Activated CD4-positive, alpha-beta T cell treated with anti-CD3 and anti-CD28 coated beads for 24 hours (primary cell): ENCODE results near the gene HEBP1.
A peak's percentile ranks its signal among the peaks of the same experiment; 100 is the strongest.
"Not testable (repeated sequence)": the region's sequence is repeated elsewhere in the genome, so short reads cannot be mapped to it uniquely, and the experiment has no call there.

Source experiments
- DNase-seq, 2 donors: peaks; one replicate each; pipeline ENCODE4 v3.0.0-alpha.2; 2020; ENCODE audit warnings: low read depth in 2 of 2

Gene HEBP1, protein sequence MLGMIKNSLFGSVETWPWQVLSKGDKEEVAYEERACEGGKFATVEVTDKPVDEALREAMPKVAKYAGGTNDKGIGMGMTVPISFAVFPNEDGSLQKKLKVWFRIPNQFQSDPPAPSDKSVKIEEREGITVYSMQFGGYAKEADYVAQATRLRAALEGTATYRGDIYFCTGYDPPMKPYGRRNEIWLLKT

DNA sequence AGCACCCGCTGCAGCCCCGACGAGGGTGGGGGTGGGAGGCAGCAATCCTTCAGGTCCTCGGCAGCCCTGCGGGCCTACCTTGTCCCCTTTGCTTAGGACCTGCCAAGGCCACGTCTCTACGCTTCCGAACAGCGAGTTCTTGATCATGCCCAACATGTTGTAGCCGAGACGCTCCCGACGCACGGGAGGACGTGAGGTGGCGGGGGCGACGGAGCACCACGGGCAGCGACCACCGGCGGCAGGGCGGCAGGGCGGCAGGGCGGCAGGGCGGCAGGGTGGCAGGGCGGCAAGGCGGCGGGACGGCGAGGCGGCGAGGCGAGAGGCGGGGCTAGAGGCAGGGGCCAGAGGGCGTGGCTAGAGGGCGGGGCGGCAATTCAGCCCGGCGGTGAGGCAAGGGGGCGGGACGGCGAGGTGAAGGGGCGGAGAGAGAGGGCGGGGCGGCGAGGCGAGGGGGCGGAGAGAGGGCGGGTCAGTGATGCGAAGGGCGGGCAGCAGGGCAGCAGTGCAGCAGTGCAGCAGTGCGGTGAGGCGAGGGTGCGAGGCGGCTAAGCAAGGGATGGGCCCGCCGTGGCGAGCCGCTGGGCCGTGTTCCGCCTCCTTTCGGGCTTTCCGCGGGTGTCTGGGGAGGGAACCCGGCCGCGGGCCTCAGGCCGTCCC is at the start of gene HEBP1:
Gene HEBP1 (minus strand): TSS at position 307 of the 657 bp plus-strand sequence. CDS start 151 bp downstream, at position 156.
- peak; percentile 97 for DNase-seq

DNA sequence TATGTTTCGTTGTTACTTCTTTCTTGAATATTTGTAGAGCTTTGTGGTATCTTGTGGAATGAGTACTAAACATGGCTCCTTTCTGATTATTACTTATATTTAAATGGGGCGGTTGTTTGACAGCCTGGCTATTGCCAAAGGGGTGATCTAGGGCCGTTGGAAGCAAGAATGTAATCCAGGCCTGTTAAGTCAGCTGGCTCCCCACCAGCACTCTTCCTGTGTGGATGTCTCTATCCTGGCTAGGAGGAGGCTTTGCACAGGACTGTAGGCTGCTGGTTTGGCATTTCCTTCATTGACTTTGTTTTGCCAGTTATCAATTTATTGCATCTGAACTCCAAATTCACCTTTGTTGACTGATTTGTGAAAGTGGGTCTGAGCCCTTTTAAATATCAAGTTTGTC is 49.8 kb upstream of the HEBP1 start:
- DNase-seq, result no peak

DNA sequence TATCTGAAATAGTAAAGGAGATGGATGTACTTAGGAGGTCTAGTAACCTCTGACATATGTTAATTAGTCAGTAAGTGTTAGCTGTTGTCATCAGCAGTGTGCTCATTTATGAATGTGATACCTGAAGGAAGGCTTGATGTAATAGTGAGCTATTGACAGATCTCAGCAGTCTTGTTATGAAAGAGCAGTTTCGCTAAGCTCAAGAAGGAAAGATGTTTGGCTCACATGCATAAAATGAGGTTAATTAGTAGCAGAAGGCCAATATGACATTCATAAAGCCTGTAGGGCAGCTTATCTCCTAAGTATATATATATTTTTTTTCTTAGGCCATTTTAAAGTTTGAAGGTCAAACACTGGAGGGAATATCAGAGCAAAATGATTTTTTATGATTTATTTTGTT is 46.9 kb upstream of the HEBP1 start:
- no peak for DNase-seq

DNA sequence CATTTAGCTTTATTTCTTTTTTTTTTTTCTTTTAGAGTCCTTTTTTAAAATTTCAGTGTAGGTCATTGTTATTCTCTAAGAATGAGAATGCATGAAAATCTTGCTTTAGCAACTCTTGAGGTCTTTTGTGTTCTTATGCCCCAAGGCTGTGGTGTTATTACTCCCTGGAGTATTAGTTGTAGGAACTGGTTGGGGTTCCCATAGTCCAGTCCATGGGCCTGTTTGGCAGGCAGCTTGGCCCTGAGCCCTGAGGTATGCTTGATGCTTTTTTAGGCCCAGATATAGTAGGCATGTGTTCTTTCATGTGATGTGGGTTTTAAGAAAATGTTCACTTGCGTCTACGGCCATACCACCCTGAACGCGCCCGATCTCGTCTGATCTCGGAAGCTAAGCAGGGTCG is 45.8 kb upstream of the HEBP1 start:
- DNase-seq, result no peak

DNA sequence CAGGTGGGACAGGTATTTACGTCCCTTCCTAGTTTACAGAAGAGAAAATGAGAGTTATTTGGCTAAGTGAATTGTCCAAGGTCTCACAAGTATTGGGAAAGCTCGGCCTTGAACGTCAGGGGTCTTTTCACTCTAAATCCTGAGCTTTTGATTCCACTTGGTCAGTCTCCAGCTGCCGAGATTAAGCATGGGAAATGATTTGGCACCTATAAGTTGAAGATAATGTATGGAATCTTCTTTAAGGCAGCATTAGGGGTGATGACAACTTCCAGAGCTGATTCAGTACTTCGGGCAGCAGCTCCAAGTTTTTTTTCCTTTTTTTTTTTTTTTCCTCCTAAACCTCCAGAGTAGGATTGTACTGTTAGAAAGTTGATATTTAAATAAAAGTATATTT is 44.8 kb upstream of the HEBP1 start:
- DNase-seq, result no peak

DNA sequence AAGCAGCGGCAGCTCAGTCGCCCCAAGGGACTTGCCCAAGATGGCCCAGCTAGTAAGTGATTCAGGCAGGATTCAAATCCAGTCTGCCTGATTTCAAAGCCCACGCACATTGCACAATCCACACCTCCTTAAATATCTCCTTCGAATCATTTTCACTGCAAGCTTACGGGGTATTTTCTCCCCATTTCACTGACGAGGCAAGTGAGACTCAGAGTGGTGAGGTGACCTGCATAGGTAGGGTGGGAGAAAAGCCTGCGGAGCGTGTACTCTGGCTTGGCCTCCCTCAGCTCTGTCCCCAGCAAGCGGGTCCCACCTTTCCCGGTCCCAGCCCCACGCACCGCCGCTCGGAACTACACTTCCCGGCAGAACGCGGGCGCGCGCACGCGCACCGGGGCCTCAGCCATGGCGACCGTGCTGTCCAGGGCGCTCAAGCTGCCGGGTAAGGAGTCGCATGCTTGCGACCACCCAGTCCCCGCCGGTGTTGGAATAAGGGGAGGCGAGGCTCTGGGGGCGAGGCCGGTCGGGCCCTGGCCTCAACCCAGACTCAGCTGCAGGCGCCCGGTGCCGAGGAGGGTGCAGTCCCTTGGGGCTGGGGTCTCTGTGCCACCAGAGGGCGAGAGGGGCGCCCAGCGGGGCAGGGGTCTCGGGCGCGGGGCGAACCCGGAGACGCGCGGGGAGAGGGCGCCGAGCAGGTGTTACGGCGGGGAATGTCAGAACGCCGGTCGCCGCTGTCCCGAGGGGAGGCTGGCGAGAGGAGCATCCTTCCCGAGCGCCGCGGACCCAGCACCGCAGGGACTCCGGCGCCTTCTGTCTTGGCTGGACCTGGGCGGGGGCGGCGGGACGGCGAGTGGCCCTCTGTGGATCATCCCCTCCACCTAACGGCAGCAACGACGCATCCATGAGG is 44.2 kb upstream of the HEBP1 start, which contains the start of gene FAM234B:
Gene FAM234B (plus strand): TSS at position 380 of the 904 bp plus-strand sequence. CDS start 23 bp downstream, at position 403.
- peak; percentile 57 to 68 for DNase-seq

DNA sequence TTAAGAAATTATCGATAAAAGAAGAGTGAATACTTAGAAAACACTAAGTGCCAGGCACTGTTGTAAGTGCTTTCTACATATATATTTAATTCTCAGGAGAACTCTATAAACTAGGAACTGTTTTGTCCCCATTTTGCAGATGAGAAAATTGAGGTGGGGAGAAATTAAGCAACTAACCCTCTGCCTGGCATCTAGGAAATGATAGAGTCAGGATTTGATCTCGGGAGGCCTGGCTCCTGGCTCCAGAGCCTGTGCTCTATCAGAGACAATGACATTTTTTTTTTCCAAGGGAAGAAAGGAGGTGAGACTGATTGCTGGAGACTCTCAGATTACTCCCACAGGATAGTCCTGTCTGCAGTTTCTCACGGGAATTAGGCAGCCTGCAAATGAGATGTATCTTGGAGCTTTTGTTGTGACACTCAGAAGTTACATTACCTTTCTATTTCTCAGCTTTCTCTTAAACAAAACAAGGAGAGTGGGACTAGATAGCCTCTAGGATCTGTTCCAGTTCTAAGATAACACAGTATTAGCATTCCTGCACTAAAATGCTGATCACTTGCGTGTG is 42.7 kb upstream of the HEBP1 start:
- DNase-seq, result no peak

DNA sequence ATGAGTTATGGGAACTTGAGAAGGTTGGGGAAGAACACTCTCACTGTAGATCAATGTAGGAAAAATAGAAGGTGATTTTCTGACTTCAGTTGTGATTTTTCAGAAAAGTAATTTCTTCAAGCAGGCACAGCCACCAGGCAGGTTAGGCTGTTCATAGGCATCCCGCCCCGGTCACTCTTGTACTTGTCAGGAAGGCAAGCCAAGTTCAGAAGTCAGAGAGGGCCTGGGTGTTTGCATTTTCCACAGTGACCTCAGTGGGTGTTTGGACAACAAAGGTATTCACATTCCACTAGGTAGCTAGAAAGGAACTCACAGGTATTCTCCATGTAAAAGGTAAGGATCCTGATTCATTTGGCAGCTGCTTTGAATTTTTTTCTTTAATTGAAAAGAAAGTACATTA is 41.2 kb upstream of the HEBP1 start:
- DNase-seq, result no peak

DNA sequence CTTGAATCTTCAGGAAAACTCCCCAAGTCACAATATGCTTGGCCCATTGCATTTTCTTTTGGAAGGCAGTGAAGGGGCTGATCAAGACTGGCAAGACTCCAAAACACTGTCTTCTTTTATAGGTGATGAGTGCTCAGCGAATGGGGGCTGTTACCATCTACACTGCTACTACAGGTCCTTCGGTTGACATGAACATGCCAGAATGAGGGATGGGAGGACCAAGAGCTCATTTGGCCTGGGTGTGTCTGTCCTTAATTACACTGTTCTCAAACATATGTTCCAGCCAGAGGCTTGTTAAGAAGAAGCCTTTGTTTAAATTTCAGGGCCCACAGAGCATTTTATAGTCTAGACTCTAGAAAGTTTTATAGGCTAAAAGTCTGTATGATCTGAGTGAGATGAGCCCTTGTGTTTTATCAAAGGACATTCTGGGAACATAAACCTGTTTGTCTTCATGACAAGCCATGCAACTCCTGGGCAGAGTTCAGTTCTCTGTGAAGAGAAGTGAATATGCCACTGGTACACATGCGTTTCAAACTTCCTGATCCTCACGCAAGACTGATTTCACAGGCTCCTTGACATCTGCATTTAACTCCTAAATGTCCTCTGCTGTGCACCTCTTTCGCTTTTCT is 39.4 kb upstream of the HEBP1 start:
- DNase-seq, result no peak

DNA sequence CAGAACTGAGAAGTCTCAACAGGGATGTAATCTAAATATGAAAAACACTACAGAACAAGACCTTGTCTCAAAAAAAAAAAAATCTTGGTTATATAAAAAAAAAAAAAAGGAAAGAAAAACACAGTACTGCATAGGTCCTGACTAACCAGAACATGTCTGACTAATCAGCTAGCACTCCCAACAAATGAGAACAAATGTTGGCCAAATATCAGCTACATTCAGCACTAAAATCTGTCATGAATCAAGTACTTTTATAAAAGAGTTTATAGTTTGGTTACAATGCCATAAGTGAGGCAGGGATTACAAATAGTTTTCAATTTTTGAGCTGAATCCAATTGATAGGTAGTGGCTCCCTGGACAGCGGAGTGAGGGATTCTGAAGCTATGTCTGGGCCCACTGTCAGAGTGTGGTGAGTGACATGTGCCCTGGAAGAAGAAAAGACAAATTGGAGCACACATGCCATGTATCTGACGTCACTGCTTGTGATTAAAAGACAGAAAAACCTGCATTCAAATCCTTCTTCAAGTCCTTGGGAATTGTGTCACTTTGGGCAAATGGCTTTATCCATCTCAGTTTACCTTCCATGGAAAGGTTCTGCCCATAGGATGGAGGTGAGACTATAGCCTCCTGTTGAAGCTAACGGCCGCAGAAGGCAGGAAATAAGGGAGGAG is 38.6 kb upstream of the HEBP1 start:
- DNase-seq, result no peak

DNA sequence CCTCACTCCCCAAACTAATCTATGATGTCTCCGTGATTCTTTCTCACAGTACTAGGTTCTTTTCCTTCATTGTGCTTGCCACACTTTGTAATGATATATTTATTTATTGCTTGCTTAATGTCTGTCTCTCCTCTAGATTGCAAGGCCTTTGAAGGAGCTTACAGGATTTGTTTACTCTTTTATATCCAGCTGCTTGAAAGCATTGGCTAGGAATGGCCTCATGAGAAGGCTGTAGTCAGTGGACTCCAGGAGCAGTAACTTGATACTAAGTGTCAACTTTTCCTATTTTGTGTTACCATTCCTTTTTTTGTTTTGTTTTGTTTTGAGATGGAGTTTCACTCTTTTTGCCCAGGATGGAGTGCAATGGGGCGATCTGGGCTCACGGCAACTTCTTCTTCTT is 36.8 kb upstream of the HEBP1 start:
- no peak for DNase-seq

DNA sequence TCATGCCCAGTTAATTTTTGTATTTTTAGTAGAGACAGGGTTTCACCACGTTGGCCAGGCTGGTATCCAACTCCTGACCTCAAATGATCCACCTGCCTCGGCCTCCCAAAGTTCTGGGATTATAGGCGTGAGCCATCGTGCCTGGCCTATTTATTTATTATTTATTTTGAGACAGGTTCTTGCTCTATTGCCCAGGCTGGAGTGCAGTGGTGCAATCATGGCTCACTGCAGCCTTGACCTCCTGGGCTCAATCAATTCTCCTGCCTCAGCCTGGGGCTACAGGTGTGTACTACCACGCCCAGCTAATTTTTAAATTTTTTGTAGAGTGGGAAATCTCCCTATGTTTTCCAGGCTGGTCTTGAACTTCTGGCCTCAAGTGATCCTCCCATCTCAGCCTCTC is 35.3 kb upstream of the HEBP1 start:
- not testable (repeated sequence) for DNase-seq

DNA sequence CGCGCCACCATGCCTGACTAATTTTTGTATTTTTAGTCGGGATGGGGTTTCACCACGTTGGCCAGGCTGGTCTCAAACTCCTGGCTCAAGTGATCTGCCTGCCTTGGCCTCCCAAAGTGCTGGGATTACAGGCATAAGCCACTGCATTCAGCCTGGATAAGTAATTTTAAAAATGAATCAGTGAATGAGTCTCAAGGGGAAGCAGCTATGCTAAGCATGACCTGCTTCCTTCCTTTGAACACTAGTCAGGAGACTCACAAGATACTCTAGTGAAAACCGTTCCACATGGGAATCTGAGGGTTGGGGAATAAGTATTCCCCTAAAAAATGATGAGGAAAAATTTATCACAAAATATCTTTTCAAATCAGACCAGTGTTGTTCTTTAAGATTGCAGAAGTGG is 33.4 kb upstream of the HEBP1 start:
- DNase-seq, result no peak

DNA sequence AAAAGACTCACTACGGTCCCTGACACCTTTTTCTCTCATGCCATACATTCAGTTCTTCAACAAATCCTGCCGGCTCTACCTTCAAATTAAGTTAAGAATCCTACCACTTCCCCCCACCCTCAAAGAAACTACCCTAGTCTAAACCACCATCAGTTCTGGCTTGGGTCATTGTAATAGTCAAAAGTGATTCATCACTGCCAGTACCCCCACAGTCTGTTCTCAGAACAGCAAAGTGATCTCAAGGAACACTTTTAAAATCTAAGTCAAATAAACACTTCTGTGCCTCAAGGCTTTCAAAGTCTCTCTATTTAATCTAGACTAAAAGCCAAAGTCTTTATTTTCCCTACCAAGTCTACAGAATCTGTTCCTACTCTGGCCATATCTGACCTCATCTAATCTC is 32.1 kb upstream of the HEBP1 start:
- DNase-seq, result no peak

DNA sequence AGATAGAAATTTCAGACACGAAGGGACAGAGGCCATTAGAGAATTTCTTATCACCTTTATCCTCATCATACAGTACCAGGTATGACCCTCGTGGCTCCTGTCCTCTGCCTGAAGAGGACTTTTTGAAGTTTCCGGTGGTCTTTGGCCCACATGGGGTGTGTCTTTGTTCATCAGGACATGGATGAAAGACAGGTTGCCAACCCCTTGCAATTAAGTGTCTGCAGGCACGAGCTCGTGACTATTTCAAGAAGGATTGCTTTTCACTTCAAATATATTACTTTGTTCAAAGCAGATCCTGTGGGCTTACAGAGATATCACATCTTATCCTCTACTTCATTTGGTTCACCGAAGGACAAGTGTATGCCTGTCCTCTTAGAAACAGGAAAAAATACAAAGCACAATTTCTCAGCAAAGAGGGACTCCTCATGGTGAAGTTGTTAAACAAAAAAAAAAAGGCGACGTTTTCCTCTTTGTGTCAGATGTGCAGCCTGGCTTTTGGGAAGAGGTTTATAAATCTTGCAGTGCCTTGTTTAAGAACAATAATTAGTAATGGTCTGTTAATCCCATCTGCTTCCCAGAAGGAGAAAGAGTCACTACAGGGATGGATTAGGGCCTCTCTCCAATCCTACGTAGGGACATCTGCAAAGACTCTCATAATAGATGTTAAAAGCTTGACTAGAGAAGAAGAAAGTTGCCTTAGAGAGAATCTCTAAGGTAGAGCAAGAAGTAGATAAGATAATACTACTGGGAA is 30.7 kb upstream of the HEBP1 start:
- DNase-seq, result no peak

DNA sequence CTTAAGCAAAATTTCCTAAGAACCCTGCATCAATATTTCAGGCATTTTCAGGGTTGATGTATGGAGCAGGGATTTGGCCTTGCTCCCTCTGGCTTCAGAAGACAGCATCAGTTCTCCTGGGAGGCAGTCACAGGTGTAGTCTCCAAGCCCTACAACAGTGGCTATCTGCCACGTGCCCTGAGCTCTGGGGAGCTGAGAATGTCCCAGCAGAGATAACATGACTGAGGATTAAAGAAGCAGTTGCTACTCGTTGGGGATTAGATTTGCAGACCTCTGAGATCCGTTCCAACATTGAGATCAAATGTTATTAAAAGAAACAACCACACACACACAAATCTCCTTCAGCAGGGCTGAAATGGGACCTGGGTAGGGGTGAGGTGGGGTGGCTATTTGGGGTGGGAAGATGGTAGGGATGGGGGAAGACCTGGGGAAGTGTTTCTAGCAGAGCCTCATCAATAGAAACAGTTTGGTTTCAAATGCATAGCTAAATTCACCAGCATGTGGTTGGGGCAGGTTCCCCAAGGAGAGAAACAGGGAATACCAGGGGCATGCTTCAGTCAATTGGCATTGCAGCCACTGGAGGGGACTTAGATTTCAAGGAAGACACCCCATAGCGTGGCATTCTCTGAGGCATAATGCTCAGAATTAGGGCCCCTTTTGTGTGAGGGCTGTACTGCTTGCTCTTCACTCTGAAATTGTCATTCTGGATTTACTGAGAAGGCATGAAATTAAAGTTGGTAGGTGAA is 28.9 kb upstream of the HEBP1 start:
- DNase-seq, result no peak

DNA sequence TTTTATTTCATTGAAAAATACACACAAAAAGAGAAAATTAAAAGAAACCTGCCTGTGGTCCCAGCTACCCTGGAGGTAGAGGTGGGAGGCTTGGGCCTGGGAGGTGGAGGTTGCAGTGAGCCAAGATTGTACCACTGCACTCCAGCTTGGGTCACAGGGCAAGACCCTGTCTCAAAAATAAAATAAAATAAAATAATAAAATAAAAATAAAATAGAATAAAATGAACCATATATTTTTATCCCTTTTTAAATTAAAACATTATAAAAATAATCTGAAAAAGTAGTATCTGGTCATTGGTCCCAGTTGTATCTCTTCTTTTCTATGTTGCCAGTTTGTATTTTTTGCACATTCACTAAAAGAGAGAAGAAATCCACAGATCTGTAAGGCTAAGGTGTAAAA is 27.4 kb upstream of the HEBP1 start:
- no peak for DNase-seq

DNA sequence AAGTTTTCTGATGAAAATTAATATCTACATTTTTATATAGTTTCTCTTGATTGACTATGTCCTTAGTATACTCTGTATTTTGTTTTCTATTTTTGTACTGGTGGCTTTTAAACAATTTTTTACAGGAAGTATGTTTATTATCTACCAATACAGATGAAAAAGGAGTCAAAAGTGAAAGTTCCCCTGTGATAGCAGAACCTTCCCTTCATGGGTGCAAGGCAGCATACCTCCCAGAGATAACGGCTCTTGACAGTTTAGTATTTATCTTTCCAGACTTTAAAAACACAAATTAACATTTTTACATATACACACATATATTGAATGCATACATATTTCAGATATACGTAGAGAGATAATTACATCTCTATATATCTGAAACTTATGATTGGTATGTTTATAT is 27.0 kb upstream of the HEBP1 start:
- no peak for DNase-seq

DNA sequence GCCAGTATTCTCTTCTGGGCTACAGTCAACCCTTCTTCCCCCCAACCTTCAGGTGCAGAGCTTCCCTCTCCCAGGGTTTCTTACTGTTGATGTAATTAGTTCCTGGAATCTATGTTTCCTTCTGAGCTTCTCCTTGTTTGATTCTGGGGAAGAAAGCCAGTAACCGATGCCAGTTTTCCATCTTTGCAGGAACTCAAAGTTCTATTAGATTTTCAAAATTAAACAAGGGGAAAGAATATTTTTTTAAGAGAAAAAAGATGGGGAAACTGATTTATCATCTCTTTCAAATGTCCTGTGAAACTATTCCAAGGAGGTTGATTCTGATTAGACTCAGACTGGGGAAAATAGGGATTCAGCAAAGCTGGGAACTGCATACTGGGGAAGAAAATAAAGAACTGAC is 26.2 kb upstream of the HEBP1 start:
- DNase-seq, result no peak

DNA sequence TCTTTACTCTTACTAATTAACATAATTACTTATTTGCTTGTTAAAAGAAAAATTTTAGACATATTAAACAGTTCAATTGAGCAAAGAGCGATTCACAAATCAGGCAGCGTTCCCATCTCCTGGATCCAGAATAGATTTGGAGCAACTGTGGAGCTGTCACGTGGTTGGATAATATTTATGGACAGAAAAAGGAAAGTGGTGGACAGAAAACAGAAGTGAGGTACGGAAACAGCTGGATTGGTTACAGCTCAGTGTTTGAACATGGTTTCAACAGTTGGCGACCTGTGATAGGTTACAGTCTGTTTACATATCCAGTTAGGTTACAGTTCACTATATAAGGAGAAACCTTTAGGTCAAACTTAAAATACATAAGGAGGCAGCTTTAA is 24.5 kb upstream of the HEBP1 start:
- no peak for DNase-seq
